ENCODE data around the gene NCMAP. TPM values are rescaled to one million over a fixed set of nuclear protein-coding genes. Genes with fewer than 3 reads are reported as not detected.
A peak's percentile ranks its signal among the peaks of the same experiment; 100 is the strongest.

The NCMAP gene
- polyA plus RNA-seq, 1 of the 3 experiments (the other 2 are of a cell fraction), result not detected

DNA sequence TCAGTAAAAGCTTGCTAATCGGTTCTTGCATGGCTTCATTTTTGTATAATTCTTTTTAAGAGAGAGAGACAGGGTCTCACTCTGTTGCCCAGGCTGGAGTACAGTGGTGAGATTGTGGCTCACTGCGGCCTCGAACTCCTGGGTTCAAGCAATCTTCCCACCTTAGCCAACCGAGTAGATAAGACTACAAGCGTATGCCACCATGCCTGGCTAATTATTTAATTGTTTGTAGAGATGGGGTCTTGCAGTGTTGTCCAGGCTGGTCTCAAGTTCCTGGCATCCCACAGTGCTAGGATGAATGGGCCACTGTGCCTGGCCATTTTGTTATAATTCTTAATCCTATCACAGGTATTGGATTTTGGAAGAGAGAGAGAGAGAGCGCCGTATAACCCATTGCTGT is 29.8 kb upstream of the NCMAP start (continued):
- TF ChIP-seq, protein P1, sequence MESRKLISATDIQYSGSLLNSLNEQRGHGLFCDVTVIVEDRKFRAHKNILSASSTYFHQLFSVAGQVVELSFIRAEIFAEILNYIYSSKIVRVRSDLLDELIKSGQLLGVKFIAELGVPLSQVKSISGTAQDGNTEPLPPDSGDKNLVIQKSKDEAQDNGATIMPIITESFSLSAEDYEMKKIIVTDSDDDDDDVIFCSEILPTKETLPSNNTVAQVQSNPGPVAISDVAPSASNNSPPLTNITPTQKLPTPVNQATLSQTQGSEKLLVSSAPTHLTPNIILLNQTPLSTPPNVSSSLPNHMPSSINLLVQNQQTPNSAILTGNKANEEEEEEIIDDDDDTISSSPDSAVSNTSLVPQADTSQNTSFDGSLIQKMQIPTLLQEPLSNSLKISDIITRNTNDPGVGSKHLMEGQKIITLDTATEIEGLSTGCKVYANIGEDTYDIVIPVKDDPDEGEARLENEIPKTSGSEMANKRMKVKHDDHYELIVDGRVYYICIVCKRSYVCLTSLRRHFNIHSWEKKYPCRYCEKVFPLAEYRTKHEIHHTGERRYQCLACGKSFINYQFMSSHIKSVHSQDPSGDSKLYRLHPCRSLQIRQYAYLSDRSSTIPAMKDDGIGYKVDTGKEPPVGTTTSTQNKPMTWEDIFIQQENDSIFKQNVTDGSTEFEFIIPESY (IDR thresholded peaks at IDR 0.05; ENCODE audit: borderline replicate concordance, low read depth), result no peak
- TF ChIP-seq, protein P2, sequence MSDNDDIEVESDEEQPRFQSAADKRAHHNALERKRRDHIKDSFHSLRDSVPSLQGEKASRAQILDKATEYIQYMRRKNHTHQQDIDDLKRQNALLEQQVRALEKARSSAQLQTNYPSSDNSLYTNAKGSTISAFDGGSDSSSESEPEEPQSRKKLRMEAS (IDR thresholded peaks at IDR 0.05; ENCODE audit: low read depth), result no peak
- TF ChIP-seq CHD2 (IDR thresholded peaks at IDR 0.05; ENCODE audit: low read length, partially characterized antibody) (no peak), RCOR1 (IDR thresholded peaks at IDR 0.05; ENCODE audit: low read length) (no peak), JUND (IDR thresholded peaks at IDR 0.05) (no peak)

DNA sequence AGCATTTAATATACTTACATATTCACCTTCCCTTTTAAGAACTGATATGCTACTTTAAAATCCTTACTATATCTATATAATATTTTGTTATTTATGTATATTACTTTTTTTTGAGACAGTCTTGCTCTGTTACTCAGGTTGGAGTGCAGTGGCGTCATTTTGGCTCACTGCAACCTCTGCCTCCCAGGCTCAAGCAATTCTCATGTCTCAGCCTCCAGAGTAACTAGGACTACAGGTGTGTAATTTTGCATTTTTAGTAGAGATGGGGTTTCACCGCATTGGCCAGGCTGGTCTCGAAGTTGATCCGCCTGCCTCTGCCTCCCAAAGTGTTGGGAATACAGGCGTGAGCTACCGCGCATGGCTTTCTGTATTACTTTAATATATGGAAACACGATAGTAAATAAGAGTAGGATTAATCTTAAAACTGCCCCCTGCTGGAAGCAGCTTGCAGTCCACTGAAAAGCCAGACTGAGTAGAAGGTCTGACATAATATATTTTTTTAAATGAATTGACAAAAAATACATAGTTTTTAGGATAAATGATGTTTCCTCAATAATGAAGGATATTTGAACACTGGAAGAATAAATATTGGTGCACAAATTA is 28.8 kb upstream of the NCMAP start:
- TF ChIP-seq, protein P3, sequence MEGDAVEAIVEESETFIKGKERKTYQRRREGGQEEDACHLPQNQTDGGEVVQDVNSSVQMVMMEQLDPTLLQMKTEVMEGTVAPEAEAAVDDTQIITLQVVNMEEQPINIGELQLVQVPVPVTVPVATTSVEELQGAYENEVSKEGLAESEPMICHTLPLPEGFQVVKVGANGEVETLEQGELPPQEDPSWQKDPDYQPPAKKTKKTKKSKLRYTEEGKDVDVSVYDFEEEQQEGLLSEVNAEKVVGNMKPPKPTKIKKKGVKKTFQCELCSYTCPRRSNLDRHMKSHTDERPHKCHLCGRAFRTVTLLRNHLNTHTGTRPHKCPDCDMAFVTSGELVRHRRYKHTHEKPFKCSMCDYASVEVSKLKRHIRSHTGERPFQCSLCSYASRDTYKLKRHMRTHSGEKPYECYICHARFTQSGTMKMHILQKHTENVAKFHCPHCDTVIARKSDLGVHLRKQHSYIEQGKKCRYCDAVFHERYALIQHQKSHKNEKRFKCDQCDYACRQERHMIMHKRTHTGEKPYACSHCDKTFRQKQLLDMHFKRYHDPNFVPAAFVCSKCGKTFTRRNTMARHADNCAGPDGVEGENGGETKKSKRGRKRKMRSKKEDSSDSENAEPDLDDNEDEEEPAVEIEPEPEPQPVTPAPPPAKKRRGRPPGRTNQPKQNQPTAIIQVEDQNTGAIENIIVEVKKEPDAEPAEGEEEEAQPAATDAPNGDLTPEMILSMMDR (IDR thresholded peaks at IDR 0.05), result peak; percentile 69
- TF ChIP-seq, protein P4, sequence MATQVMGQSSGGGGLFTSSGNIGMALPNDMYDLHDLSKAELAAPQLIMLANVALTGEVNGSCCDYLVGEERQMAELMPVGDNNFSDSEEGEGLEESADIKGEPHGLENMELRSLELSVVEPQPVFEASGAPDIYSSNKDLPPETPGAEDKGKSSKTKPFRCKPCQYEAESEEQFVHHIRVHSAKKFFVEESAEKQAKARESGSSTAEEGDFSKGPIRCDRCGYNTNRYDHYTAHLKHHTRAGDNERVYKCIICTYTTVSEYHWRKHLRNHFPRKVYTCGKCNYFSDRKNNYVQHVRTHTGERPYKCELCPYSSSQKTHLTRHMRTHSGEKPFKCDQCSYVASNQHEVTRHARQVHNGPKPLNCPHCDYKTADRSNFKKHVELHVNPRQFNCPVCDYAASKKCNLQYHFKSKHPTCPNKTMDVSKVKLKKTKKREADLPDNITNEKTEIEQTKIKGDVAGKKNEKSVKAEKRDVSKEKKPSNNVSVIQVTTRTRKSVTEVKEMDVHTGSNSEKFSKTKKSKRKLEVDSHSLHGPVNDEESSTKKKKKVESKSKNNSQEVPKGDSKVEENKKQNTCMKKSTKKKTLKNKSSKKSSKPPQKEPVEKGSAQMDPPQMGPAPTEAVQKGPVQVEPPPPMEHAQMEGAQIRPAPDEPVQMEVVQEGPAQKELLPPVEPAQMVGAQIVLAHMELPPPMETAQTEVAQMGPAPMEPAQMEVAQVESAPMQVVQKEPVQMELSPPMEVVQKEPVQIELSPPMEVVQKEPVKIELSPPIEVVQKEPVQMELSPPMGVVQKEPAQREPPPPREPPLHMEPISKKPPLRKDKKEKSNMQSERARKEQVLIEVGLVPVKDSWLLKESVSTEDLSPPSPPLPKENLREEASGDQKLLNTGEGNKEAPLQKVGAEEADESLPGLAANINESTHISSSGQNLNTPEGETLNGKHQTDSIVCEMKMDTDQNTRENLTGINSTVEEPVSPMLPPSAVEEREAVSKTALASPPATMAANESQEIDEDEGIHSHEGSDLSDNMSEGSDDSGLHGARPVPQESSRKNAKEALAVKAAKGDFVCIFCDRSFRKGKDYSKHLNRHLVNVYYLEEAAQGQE (IDR thresholded peaks at IDR 0.05; ENCODE audit: low read depth, low read length), result no peak
- TF ChIP-seq RAD21 (IDR thresholded peaks at IDR 0.05; ENCODE audit: low read length) (peak; percentile 48), SMC3 (IDR thresholded peaks at IDR 0.05; ENCODE audit: low read depth, low read length) (peak; percentile 46)
- 83% methylated on average over 8 of the region's 8 CpGs for WGBS (ENCODE audit: low lambda C conversion rate)
- Histone ChIP-seq H3K79me2 (ENCODE audit: insufficient read depth) (no peaks in the 10 kb centered on the region), H4K20me1 (ENCODE audit: insufficient read depth) (no peaks in the 10 kb centered on the region), H2AFZ (ENCODE audit: low read depth) (no peak overlapping the region), H3K36me3 (replicated peaks in 1 of 2; ENCODE audit: control insufficient read depth in 1 of 2, insufficient read depth in 2 of 2, low read length in 1 of 2) (peaks cover 0 to 11% of the 10 kb centered on the region in 2 experiments), H3K9ac (no peak overlapping the region), H3K27ac (ENCODE audit: low read depth in 2 of 2, low read length in 1 of 2) (no peak overlapping the region), H3K4me1 (ENCODE audit: control insufficient read depth in 1 of 2, insufficient read depth in 2 of 2, low read depth in 1 of 2, low read length in 1 of 2) (no peaks in the 10 kb centered on the region), H3K9me3 (no peaks in the 10 kb centered on the region), H3K4me2 (no peak overlapping the region), H3K9me2 (no peaks in the 10 kb centered on the region), H3K4me3 (ENCODE audit: low read depth in 2 of 2, low read length in 1 of 2) (no peak overlapping the region; a peak in 1 of 4 replicates), H3F3A (replicated peaks; ENCODE audit: insufficient read depth) (no peaks in the 10 kb centered on the region), H3K27me3 (ENCODE audit: insufficient read depth) (no peaks in the 10 kb centered on the region)
- peak; percentile 41 for DNase-seq
- ChIA-PET CTCF (interaction anchor here (0.9 to 2.6 kb wide), 19 partner anchors 9 to 328 kb away, joined by 3 to 24 read pairs (median 5); partner anchors contain the start of genes NIPAL3 and RCAN3), POLR2A (no interaction called here)

Data from SK-N-SH (cell line).